Thyroid gland (tissue), 4 donors: ENCODE measurements around the gene FIBCD1.

Experiments
- CTCF ChIP-seq, 6 experiments: fragments of 200-600 bp in 3 of 6; fragments of 450-650 bp in 3 of 6; sonication (generic) in 3 of 6; IDR thresholded peaks; one replicate each; pipeline ENCODE4 v1.5.1; 2016 to 2019; ENCODE audit warnings: antibody characterized with exemption in 6 of 6, mild to moderate bottlenecking in 2 of 6, inconsistent platforms in 1 of 6, moderate library complexity in 1 of 6
- POLR2A ChIP-seq, 2 donors: fragments of 450-650 bp; IDR thresholded peaks; one replicate each; pipeline ENCODE4 v1.6.1; 2017; ENCODE audit warnings: antibody characterized with exemption in 2 of 2, mild to moderate bottlenecking in 2 of 2, moderate library complexity in 1 of 2

DNA sequence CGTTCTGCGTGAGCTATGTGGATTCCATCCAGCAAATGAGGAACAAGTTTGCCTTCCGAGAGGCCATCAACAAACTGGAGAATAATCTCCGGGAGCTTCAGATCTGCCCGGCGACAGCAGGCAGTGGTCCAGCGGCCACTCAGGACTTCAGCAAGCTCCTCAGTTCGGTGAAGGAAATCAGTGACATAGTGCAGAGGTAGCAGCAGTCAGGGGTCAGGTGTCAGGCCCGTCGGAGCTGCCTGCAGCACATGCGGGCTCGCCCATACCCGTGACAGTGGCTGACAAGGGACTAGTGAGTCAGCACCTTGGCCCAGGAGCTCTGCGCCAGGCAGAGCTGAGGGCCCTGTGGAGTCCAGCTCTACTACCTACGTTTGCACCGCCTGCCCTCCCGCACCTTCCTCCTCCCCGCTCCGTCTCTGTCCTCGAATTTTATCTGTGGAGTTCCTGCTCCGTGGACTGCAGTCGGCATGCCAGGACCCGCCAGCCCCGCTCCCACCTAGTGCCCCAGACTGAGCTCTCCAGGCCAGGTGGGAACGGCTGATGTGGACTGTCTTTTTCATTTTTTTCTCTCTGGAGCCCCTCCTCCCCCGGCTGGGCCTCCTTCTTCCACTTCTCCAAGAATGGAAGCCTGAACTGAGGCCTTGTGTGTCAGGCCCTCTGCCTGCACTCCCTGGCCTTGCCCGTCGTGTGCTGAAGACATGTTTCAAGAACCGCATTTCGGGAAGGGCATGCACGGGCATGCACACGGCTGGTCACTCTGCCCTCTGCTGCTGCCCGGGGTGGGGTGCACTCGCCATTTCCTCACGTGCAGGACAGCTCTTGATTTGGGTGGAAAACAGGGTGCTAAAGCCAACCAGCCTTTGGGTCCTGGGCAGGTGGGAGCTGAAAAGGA is 53.3 kb downstream of the FIBCD1 start:
- TF ChIP-seq CTCF (IDR thresholded peaks at IDR 0.05) (no peak), POLR2A (IDR thresholded peaks at IDR 0.05) (no peak)
